ENCODE measurements around the gene FRG2. TPM values are rescaled to one million over a fixed set of nuclear protein-coding genes. Genes with fewer than 3 reads are reported as not detected.

The FRG2 gene
- total RNA-seq, 1 donor from 2014 or later, result not detected

Other genes starting within 250 kb of the FRG2 start
- gene FRG1, start 86.4 kb downstream of the FRG2 start, total RNA-seq, result 53.9 TPM
- gene DBET, start 37.2 kb upstream of the FRG2 start, total RNA-seq, result not detected
- not detected for gene DUX4, start 146.5 kb upstream of the FRG2 start, total RNA-seq

All from sciatic nerve (tissue), 1 donor.